Hepatocyte (in vitro differentiated cells): ENCODE results near the gene BIN1.

Experiments used
- EZH2phosphoT487 ChIP-seq: fragments of 200-600 bp; sonication (generic); IDR thresholded peaks from one replicate; pipeline ENCODE4 v1.6.1; 2018; ENCODE audit warnings: antibody characterized with exemption, mild to moderate bottlenecking, low read depth, moderate library complexity; ENCODE audit not compliant: unreplicated experiment, severe bottlenecking
- TF ChIP-seq, protein P1 (sequence below): fragments of 200-600 bp; sonication (generic); IDR thresholded peaks from 2 replicates; pipeline ENCODE4 v1.5.1; 2016; ENCODE audit warnings: antibody characterized with exemption, mild to moderate bottlenecking; ENCODE audit not compliant: poor library complexity

DNA sequence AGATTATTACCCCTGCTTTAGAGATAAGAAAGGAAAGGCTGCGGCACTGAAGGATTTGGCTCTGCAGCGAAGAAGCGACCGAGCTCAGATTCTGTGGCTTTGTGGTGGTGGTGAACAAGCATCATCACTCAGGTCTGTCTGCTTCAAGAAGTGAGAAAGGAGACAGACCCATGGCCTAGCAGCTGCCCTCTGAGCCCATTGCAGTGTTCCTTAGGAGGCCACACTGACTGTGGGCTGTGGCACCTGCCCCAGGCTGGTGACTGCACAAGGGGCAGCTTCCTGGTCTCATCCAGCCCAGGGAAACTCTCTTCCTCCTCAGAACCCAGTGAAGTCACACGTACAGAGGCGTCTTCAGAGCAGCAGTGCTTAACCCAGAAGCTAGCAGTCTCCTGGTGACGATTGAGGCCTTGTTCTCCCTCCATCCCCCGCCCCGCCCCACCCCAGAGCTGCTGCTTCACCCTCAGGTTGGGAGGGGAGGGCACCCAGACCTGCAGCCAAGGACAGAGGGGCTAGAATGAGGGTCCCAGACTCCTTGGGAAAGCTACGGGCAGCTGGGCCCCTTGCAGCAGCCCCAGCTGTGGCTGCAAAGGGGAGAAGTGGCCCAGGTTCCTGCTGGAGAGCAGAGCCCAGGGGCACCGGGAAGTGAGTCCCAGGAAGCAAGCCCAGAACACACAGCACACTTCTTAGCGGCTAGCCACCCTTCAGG is 22.2 kb downstream of the BIN1 start:
- TF ChIP-seq, protein P1, sequence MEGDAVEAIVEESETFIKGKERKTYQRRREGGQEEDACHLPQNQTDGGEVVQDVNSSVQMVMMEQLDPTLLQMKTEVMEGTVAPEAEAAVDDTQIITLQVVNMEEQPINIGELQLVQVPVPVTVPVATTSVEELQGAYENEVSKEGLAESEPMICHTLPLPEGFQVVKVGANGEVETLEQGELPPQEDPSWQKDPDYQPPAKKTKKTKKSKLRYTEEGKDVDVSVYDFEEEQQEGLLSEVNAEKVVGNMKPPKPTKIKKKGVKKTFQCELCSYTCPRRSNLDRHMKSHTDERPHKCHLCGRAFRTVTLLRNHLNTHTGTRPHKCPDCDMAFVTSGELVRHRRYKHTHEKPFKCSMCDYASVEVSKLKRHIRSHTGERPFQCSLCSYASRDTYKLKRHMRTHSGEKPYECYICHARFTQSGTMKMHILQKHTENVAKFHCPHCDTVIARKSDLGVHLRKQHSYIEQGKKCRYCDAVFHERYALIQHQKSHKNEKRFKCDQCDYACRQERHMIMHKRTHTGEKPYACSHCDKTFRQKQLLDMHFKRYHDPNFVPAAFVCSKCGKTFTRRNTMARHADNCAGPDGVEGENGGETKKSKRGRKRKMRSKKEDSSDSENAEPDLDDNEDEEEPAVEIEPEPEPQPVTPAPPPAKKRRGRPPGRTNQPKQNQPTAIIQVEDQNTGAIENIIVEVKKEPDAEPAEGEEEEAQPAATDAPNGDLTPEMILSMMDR: no peak
- TF ChIP-seq EZH2phosphoT487: no peak
